ENCODE measurements around the gene PRMT3. TPM values are rescaled to one million over a fixed set of nuclear protein-coding genes. Genes with fewer than 3 reads are reported as not detected.

PRMT3 gene
- total and polyA plus RNA-seq, 2 of the 13 experiments (the other 11 are each of a cell fraction or from before 2014, with no cell fraction given): 9.1 to 27.7 TPM

DNA sequence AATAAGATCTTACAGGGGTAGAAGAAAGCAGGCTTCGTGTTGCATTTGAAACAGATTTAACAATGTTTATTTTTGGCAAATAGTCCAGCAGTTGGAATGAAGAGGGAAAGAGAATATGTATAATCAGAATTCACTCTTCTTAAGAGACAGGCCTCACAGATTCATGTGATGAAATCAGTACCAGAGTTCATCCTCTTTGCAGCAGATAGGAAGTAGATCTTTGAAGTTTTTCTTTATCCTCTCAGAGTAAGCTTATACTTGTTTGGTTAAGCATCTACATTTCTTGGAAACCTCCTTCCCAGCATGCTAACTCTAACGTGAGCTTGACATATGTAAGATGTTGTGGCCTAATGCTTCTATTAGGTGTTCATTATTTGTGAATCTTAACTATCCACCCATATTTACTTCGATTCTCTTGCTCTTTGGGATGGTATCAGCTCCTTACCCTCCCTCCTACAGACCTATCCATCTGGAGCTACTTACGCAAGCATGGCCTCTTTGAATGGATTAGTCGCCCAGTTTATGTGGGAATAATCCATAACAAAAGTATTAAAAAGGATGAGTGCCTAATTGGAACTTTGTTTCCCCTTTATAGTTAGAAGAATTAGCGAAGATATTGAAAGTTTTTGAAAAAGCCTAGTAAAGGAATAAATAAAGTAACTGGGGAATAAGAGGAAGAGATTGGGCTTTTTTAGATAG, 80.1 kb downstream of the PRMT3 start:
- BruUV-seq (replicated peaks): no TSS peak
- CTCF ChIA-PET (ENCODE audit: low intra/inter-chr PET ratio, low total read pairs): no interaction called here
- H3K4me1 ChIP-seq (ENCODE audit: insufficient read depth, low read length): peaks cover 5% of the 10 kb centered on the region; the same call in 1 of the 2 replicates
- no peak overlapping the region for H3K4me3 ChIP-seq (replicated peaks in 1 of 3; ENCODE audit: insufficient read depth in 1 of 3, low read depth in 2 of 3, low read length in 3 of 3)
- no peaks in the 10 kb centered on the region for H3K9me3 ChIP-seq (ENCODE audit: low read length)
- in situ Hi-C loops (cut with HindIII; ENCODE audit: extremely low pct_ligation_motif_present, low pct_unique_long_range_greater_than_20kb): no loop called here
- DNase-seq (ENCODE audit: low spot score) (no peak), FAIRE-seq (no peak), ATAC-seq (no peak)
- POLR2A ChIA-PET: no interaction called here
- H4K20me1 ChIP-seq (ENCODE audit: insufficient read depth, low read length): no peaks in the 10 kb centered on the region
- no peak overlapping the region for H3K27ac ChIP-seq (ENCODE audit: extremely low read length, insufficient read depth, low read length)
- intact Hi-C loops (cut with micrococcal nuclease; ENCODE audit: unreplicated experiment): no loop called here
- H3K36me3 ChIP-seq (replicated peaks in 1 of 2; ENCODE audit: control insufficient read depth in 1 of 2, insufficient read depth in 2 of 2, low read length in 2 of 2): peaks cover 0 to 3% of the 10 kb centered on the region in 2 experiments; a peak in 1 of 5 replicates
- WGBS (ENCODE audit: low lambda C conversion rate): 79% methylated on average over 6 of the region's 6 CpGs
- no peak overlapping the region for H3K4me2 ChIP-seq (ENCODE audit: low read depth, low read length)
- TF ChIP-seq NFIB (CRISPR knock-in tag; IDR thresholded peaks at IDR 0.05; ENCODE audit: borderline replicate concordance): no peak
- no peak for TF ChIP-seq KAT8 (CRISPR knock-in tag; IDR thresholded peaks at IDR 0.05)
- no peak for TF ChIP-seq MTA3 (CRISPR knock-in tag; IDR thresholded peaks at IDR 0.05)
- TF ChIP-seq, protein P1, sequence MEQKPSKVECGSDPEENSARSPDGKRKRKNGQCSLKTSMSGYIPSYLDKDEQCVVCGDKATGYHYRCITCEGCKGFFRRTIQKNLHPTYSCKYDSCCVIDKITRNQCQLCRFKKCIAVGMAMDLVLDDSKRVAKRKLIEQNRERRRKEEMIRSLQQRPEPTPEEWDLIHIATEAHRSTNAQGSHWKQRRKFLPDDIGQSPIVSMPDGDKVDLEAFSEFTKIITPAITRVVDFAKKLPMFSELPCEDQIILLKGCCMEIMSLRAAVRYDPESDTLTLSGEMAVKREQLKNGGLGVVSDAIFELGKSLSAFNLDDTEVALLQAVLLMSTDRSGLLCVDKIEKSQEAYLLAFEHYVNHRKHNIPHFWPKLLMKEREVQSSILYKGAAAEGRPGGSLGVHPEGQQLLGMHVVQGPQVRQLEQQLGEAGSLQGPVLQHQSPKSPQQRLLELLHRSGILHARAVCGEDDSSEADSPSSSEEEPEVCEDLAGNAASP (CRISPR knock-in tag; IDR thresholded peaks at IDR 0.05; ENCODE audit: borderline replicate concordance): no peak
- TF ChIP-seq NFE2L2 (IDR thresholded peaks at IDR 0.05; ENCODE audit: low read length): no peak
- no peak for TF ChIP-seq ZNF331 (CRISPR knock-in tag; IDR thresholded peaks at IDR 0.05)
- no peak for TF ChIP-seq FOXM1 (CRISPR knock-in tag; IDR thresholded peaks at IDR 0.05)
- TF ChIP-seq ZNF660 (CRISPR knock-in tag; IDR thresholded peaks at IDR 0.05; ENCODE audit: borderline replicate concordance, low read depth): no peak
- TF ChIP-seq MTF2 (CRISPR knock-in tag; IDR thresholded peaks at IDR 0.05; ENCODE audit: borderline replicate concordance): no peak
- TF ChIP-seq HDAC2 (CRISPR knock-in tag; IDR thresholded peaks at IDR 0.05): no peak
- no peak for TF ChIP-seq SRSF4 (IDR thresholded peaks at IDR 0.05; ENCODE audit: low read depth, low read length, poor library complexity, severe bottlenecking)
- TF ChIP-seq PHF8 (CRISPR knock-in tag; IDR thresholded peaks at IDR 0.05): no peak
- no peak for TF ChIP-seq HOXA5 (CRISPR knock-in tag; IDR thresholded peaks at IDR 0.05)
- TF ChIP-seq ZNF564 (CRISPR knock-in tag; IDR thresholded peaks at IDR 0.05): no peak
- TF ChIP-seq ZNF775 (CRISPR knock-in tag; IDR thresholded peaks at IDR 0.05; ENCODE audit: borderline replicate concordance): no peak
- H2AFZ ChIP-seq (ENCODE audit: low read length): no peak overlapping the region
- no peaks in the 10 kb centered on the region for H3K79me2 ChIP-seq (ENCODE audit: insufficient read depth, low read length)
- no peak overlapping the region for H3K9ac ChIP-seq (ENCODE audit: insufficient read depth, low read depth, low read length)
- no peaks in the 10 kb centered on the region for H3K27me3 ChIP-seq (ENCODE audit: control insufficient read depth in 1 of 2, insufficient read depth in 2 of 2, low read length in 2 of 2)
